Pancreas (tissue), 10 donors: ENCODE data around the gene ZNF280D. TPM values are rescaled to one million over a fixed set of nuclear protein-coding genes. Genes with fewer than 3 reads are reported as not detected.

ENCODE experiments used
- ATAC-seq, 4 donors: fragments of 200-7000 bp; cut with Tn5 transposase; one replicate each; pipeline versions ENCODE4 v1.8.0 to v1.9.1; 2020; ENCODE audit warnings: mild to moderate bottlenecking in 4 of 4, moderate library complexity in 4 of 4
- DNase-seq, 6 donors: peaks; one replicate each; pipeline ENCODE4 v3.0.0-alpha.2; 2020
- FAIRE-seq: peaks from 2 replicates; lab custom pipeline; 2012; peaks lifted over from hg19 to GRCh38; lab: Jason Lieb, UNC
- H3K27ac ChIP-seq, 4 donors: fragments of 200-600 bp; sonication (generic); 1 replicate in 3 of 4; 2 replicates in 1 of 4; pipeline versions ENCODE4 v1.5.0 to v1.8.0; 2020
- H3K27me3 ChIP-seq, 4 donors: fragments of 200-600 bp; one replicate each; pipeline ENCODE4 v1.8.0; 2021
- H3K36me3 ChIP-seq, 3 donors: fragments of 200-600 bp; sonication (generic) in 1 of 3; one replicate each; pipeline versions ENCODE4 v1.5.0 to v1.8.0; 2020 to 2021
- H3K4me1 ChIP-seq, 3 donors: fragments of 200-600 bp; one replicate each; pipeline ENCODE4 v1.8.0; 2021
- H3K4me3 ChIP-seq, 4 donors: fragments of 200-600 bp; sonication (generic) in 2 of 4; one replicate each; pipeline versions ENCODE4 v1.5.0 to v1.8.0; 2020 to 2021
- H3K9me3 ChIP-seq, 4 donors: fragments of 200-600 bp; one replicate each; pipeline ENCODE4 v1.8.0; 2021
- CTCF ChIP-seq, 4 donors: fragments of 200-600 bp; sonication (generic) in 3 of 4; IDR thresholded peaks; one replicate each; pipeline versions ENCODE4 v1.5.0 to v1.8.0; 2021; ENCODE audit warnings: antibody characterized with exemption in 4 of 4
- WGBS, 2 donors: extraction: QIAGEN DNeasy Blood & Tissue Kit; methylation state at CpG; one replicate each; pipeline ENCODE4 v1.1.7; 2013; 5-methylcytosine and 5-hydroxymethylcytosine counted together
- intact Hi-C, 3 donors: fragments of 100-400 bp; cut with DNase I; formaldehyde crosslinking; loops; one replicate each; pipeline versions ENCODE4 v1.11.1 to v1.14.2; 2022
- polyA plus RNA-seq, 2 donors: library from polyadenylated mRNA; stranded (reverse); fragments of 200-250 nt; gene quantifications; one replicate each; pipeline ENCODE4 v1.2.3, GENCODE V29; 2013
- total RNA-seq, 6 donors: library from RNA; stranded (reverse); fragmentation: NEBNext Ultra II Directional in 4 of 6; extraction: Animal tissue kit (Norgen Biotek cat#: 25700) in 4 of 6; gene quantifications; one replicate each; pipeline versions ENCODE4 v1.2.1 to v1.2.4, GENCODE V29; 2021 to 2023
- donor health status: healthy with polysubstance abuse.
- donor health status: DM: no; HTN: no; CAD: no; lungs with moderate emphysema.
- donor health status: DM: no; HTN: no; CAD: no.
- donor health status: control.
- donor health status: control.
- donor health status: Bipolar disorder and iron deficiency.
- donor health status: DM: yes; HTN: yes; CAD: no.
- donor health status: DM: no; HTN: no; CAD: no.
- donor health status: DM: no; HTN: no; CAD: no.
- donor health status: DM: yes; HTN: yes; CAD: no.

ZNF280D gene
- total and polyA plus RNA-seq, 8 donors: 13.9 to 31.6 (median 23.1) TPM

GRCh38 chr15:56770173-56770572 lies 36.9 kb upstream of the ZNF280D start:
- intact Hi-C loops: no loop called here
- TF ChIP-seq CTCF (IDR thresholded peaks at IDR 0.05): no peak
- Histone ChIP-seq H3K36me3 (no peaks in the 10 kb centered on the region), H3K4me3 (no peak overlapping the region), H3K9me3 (no peaks in the 10 kb centered on the region), H3K27ac (no peak overlapping the region), H3K27me3 (no peaks in the 10 kb centered on the region), H3K4me1 (peaks cover 0 to 2% (median 0%) of the 10 kb centered on the region in 3 donors)
- WGBS, 2 donors: 79 to 82% methylated on average over 5 of the region's 5 CpGs
- no peak for ATAC-seq
- FAIRE-seq: no peak
- DNase-seq: no peak

GRCh38 chr15:56767315-56767714 lies 34.0 kb upstream of the ZNF280D start:
- ATAC-seq: no peak
- Histone ChIP-seq H3K9me3 (no peaks in the 10 kb centered on the region), H3K36me3 (no peaks in the 10 kb centered on the region), H3K27me3 (no peaks in the 10 kb centered on the region), H3K4me3 (no peak overlapping the region), H3K27ac (no peak overlapping the region), H3K4me1 (no peaks in the 10 kb centered on the region)
- intact Hi-C loops: no loop called here
- FAIRE-seq: peak; percentile 63
- no peak for DNase-seq
- WGBS, 2 donors: 99 to 100% methylated on average over 1 of the region's 1 CpG
- no peak for TF ChIP-seq CTCF (IDR thresholded peaks at IDR 0.05)

- FAIRE-seq (no peak), DNase-seq (no peak), ATAC-seq (no peak)
- Histone ChIP-seq H3K4me1 (peaks cover 0 to under 1% (median 0%) of the 10 kb centered on the region in 3 donors), H3K9me3 (no peaks in the 10 kb centered on the region), H3K27ac (no peak overlapping the region), H3K36me3 (no peaks in the 10 kb centered on the region), H3K27me3 (no peaks in the 10 kb centered on the region), H3K4me3 (no peak overlapping the region)
- TF ChIP-seq CTCF (IDR thresholded peaks at IDR 0.05): no peak
- intact Hi-C loops: no loop called here
Measured at GRCh38 chr15:56765251-56765650, 31.9 kb upstream of the ZNF280D start.

GRCh38 chr15:56763141-56763895 lies 30.0 kb upstream of the ZNF280D start:
- intact Hi-C loops: no loop called here
- H3K27me3 ChIP-seq: no peaks in the 10 kb centered on the region
- peaks cover 0 to 6% (median 0%) of the 10 kb centered on the region in 3 donors for H3K4me1 ChIP-seq
- 85 to 92% methylated on average over 1 of the region's 1 CpG for WGBS, 2 donors
- H3K36me3 ChIP-seq: no peaks in the 10 kb centered on the region
- ATAC-seq (no peak), FAIRE-seq (no peak), DNase-seq (no peak)
- no peak overlapping the region for H3K4me3 ChIP-seq
- no peaks in the 10 kb centered on the region for H3K9me3 ChIP-seq
- H3K27ac ChIP-seq: no peak overlapping the region
- no peak for TF ChIP-seq CTCF (IDR thresholded peaks at IDR 0.05)

- no peaks in the 10 kb centered on the region for H3K36me3 ChIP-seq
- H3K27ac ChIP-seq: no peak overlapping the region
- FAIRE-seq (no peak), ATAC-seq (no peak), DNase-seq (no peak)
- H3K27me3 ChIP-seq: no peaks in the 10 kb centered on the region
- no peak overlapping the region for H3K4me3 ChIP-seq
- peaks cover 0 to 6% (median 0%) of the 10 kb centered on the region in 3 donors for H3K4me1 ChIP-seq
- no peaks in the 10 kb centered on the region for H3K9me3 ChIP-seq
- intact Hi-C loops: no loop called here
- TF ChIP-seq CTCF (IDR thresholded peaks at IDR 0.05): no peak
Measured at GRCh38 chr15:56760186-56760585, 26.9 kb upstream of the ZNF280D start.
